Large intestine (tissue), 3 donors: ENCODE measurements around the gene CLDN7. TPM values are rescaled to one million over a fixed set of nuclear protein-coding genes. Genes with fewer than 3 reads are reported as not detected.
A peak's percentile ranks its signal among the peaks of the same experiment; 100 is the strongest.

Source experiments
- DNase-seq, 2 donors: peaks; one replicate each; pipeline versions ENCODE4 v3.0.0 to v3.0.0-alpha.2; 2013
- H3K27ac ChIP-seq: one replicate; pipeline ENCODE4 v1.5.1; 2013; ENCODE audit warnings: low read length
- H3K27me3 ChIP-seq: 2 replicates; pipeline ENCODE4 v1.6.1; 2013; ENCODE audit warnings: low read length; ENCODE audit not compliant: control insufficient read depth, insufficient read depth
- H3K36me3 ChIP-seq: 2 replicates; pipeline ENCODE4 v1.6.1; 2013; ENCODE audit warnings: low read length; ENCODE audit not compliant: control insufficient read depth, insufficient read depth
- H3K4me1 ChIP-seq: one replicate; pipeline ENCODE4 v1.6.1; 2013; ENCODE audit warnings: low read length; ENCODE audit not compliant: control insufficient read depth, insufficient read depth
- H3K4me3 ChIP-seq: one replicate; pipeline ENCODE4 v1.5.1; 2013; ENCODE audit warnings: low read length
- H3K9me3 ChIP-seq: one replicate; pipeline ENCODE4 v1.6.1; 2013; ENCODE audit warnings: mild to moderate bottlenecking, low read depth, low read length, moderate library complexity; ENCODE audit not compliant: control insufficient read depth
- WGBS: methylation state at CpG from one replicate; pipeline ENCODE4 v1.1.5; 2013; ENCODE audit warnings: low lambda C conversion rate; ENCODE audit not compliant: insufficient coverage; 5-methylcytosine and 5-hydroxymethylcytosine counted together
- polyA plus RNA-seq: library from polyadenylated mRNA; unstranded; fragments of 120-200 nt; gene quantifications from one replicate; pipeline ENCODE4 v1.2.1, GENCODE V29; 2013

Gene CLDN7
- polyA plus RNA-seq, 1 donor = 250 TPM

- Histone ChIP-seq H3K4me1 (peaks cover 15% of the 10 kb centered on the region), H3K27ac (no peak overlapping the region), H3K9me3 (peaks cover 2% of the 10 kb centered on the region), H3K36me3 (peaks cover 87% of the 10 kb centered on the region), H3K27me3 (no peaks in the 10 kb centered on the region), H3K4me3 (no peak overlapping the region)
- WGBS = no CpG with 5 or more reads among the region's 15 CpGs
- no peak for DNase-seq
Observed at GRCh38 chr17:7224661-7225111, 37.6 kb downstream of the CLDN7 start.

- peaks cover 17% of the 10 kb centered on the region for H3K4me1 ChIP-seq
- H3K27me3 ChIP-seq = no peaks in the 10 kb centered on the region
- peaks cover 81% of the 10 kb centered on the region for H3K36me3 ChIP-seq
- H3K4me3 ChIP-seq = no peak overlapping the region
- WGBS = no CpG with 5 or more reads among the region's 10 CpGs
- H3K9me3 ChIP-seq = peaks cover 2% of the 10 kb centered on the region
- H3K27ac ChIP-seq = no peak overlapping the region
- DNase-seq = no peak
Observed at GRCh38 chr17:7224110-7224509, 38.2 kb downstream of the CLDN7 start.

GRCh38 chr17:7223375-7223774 lies 38.9 kb downstream of the CLDN7 start:
- Histone ChIP-seq H3K27me3 (no peaks in the 10 kb centered on the region), H3K4me1 (peaks cover 20% of the 10 kb centered on the region), H3K27ac (no peak overlapping the region), H3K36me3 (peaks cover 74% of the 10 kb centered on the region), H3K4me3 (no peak overlapping the region), H3K9me3 (no peaks in the 10 kb centered on the region)
- no CpG with 5 or more reads among the region's 4 CpGs for WGBS
- no peak for DNase-seq

DNA sequence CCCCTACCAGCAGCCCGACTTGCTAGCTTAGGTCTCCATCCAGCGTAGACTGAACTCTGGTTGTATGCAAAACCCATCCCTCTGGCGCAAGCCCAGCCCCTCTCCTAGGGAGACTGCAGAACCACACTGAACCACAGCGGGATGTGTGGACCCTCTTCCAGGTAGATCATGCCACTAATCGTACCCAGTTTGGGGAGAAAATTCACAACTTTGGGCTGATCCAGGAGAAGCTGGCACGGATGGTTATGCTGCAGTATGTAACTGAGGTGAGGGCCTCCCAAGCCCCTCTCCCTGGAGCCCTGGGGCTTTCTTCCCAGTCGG lies 39.3 kb downstream of the CLDN7 start:
- Histone ChIP-seq H3K9me3 (no peaks in the 10 kb centered on the region), H3K36me3 (peaks cover 69% of the 10 kb centered on the region), H3K27ac (no peak overlapping the region), H3K4me3 (no peak overlapping the region), H3K27me3 (peaks cover 3% of the 10 kb centered on the region), H3K4me1 (peaks cover 25% of the 10 kb centered on the region)
- DNase-seq = no peak
- WGBS = no CpG with 5 or more reads among the region's 7 CpGs

DNA sequence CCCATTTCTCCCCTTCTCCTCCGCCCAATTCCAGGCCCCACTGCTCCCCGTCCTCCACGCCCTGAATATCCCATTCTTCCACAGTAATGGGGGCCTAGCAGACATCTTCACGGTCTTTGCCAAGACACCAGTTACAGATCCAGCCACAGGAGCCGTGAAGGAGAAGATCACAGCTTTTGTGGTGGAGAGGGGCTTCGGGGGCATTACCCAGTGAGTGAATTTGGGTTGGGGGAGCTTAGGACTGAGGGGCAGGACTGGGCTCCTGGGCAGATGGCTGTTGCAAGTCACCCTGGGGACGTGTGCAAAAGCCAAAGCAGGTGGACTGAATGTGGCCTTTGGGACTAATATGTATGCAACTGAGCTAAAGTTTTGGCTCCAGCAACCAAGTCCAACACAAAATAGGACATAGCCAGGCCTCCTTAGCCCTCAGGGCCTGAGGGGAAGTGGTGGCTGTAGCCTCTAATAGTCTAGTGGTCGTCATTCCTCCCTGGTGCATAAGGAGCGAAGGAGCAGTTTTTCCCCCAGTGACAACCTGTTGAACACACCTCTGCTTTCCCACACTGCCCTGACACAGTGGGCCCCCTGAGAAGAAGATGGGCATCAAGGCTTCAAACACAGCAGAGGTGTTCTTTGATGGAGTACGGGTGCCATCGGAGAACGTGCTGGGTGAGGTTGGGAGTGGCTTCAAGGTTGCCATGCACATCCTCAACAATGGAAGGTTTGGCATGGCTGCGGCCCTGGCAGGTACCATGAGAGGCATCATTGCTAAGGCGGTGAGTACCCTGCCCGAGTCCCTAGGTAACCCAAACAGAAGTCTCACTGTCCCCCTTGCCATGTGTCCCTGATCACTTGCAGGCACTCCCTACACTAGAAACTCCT lies 39.9 kb downstream of the CLDN7 start:
- Histone ChIP-seq H3K4me3 (no peak overlapping the region), H3K4me1 (peaks cover 28% of the 10 kb centered on the region), H3K27me3 (peaks cover 7% of the 10 kb centered on the region), H3K36me3 (peaks cover 63% of the 10 kb centered on the region), H3K27ac (no peak overlapping the region), H3K9me3 (no peaks in the 10 kb centered on the region)
- no peak for DNase-seq
- WGBS = no CpG with 5 or more reads among the region's 15 CpGs

DNA sequence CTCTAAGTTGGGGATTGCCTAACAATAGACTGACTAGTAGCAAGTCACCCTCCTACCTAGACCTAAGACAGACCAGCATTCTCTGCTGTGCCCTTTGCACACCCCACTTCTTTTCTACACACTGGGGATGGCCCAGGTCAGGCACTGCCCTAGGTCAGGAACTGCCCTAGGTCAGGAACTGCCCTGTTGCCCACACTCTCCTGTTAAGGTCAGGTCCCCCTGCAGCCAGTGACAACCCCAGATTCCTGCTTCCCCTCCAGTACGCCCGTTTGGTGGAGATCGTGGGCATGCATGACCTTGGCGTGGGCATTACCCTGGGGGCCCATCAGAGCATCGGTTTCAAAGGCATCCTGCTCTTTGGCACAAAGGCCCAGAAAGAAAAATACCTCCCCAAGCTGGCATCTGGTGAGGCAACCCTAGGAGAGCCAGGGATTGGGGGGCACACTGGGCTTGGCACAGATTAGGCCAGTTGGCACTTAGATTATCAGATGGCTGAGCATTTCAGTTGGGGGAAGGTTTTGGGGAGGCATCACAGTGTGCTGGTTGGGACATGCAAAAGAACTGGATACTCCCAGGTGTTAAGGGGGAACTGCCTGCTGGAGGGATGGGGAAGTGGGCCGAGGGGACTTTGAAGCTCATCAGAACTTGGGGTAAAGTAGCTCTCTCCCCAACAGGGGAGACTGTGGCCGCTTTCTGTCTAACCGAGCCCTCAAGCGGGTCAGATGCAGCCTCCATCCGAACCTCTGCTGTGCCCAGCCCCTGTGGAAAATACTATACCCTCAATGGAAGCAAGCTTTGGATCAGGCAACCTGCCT lies 40.8 kb downstream of the CLDN7 start:
- DNase-seq = no peak
- Histone ChIP-seq H3K27me3 (peaks cover 13% of the 10 kb centered on the region), H3K9me3 (no peaks in the 10 kb centered on the region), H3K4me3 (no peak overlapping the region), H3K36me3 (peaks cover 55% of the 10 kb centered on the region), H3K27ac (peak overlapping the region; percentile 90), H3K4me1 (peaks cover 28% of the 10 kb centered on the region)
- no CpG with 5 or more reads among the region's 10 CpGs for WGBS

GRCh38 chr17:7220593-7221277 lies 41.5 kb downstream of the CLDN7 start:
- peaks cover 28% of the 10 kb centered on the region for H3K4me1 ChIP-seq
- H3K27ac ChIP-seq = peak overlapping the region; percentile 90
- H3K36me3 ChIP-seq = peaks cover 47% of the 10 kb centered on the region
- DNase-seq = peak; percentile 61 to 74
- peaks cover 18% of the 10 kb centered on the region for H3K27me3 ChIP-seq
- peak overlapping the region; percentile 85 for H3K4me3 ChIP-seq
- H3K9me3 ChIP-seq = no peaks in the 10 kb centered on the region
- no CpG with 5 or more reads among the region's 11 CpGs for WGBS

- Histone ChIP-seq H3K36me3 (peaks cover 40% of the 10 kb centered on the region), H3K4me3 (peak within 1 kb of the TSS; percentile 85), H3K27ac (peak within 1 kb of the TSS; percentile 90), H3K9me3 (no peaks in the 10 kb centered on the region), H3K4me1 (peaks cover 31% of the 10 kb centered on the region), H3K27me3 (peaks cover 24% of the 10 kb centered on the region)
- no CpG with 5 or more reads among the region's 63 CpGs for WGBS
- DNase-seq = peak; percentile 86 to 90
Observed at GRCh38 chr17:7219812-7220592, 42.3 kb downstream of the CLDN7 start, which contains the start of the genes ACADVL and DLG4. ACADVL (plus strand) TSS chr17:7219938; CDS start chr17:7219985, 47 bp downstream. DLG4 (minus strand) TSS chr17:7219836.

DNA sequence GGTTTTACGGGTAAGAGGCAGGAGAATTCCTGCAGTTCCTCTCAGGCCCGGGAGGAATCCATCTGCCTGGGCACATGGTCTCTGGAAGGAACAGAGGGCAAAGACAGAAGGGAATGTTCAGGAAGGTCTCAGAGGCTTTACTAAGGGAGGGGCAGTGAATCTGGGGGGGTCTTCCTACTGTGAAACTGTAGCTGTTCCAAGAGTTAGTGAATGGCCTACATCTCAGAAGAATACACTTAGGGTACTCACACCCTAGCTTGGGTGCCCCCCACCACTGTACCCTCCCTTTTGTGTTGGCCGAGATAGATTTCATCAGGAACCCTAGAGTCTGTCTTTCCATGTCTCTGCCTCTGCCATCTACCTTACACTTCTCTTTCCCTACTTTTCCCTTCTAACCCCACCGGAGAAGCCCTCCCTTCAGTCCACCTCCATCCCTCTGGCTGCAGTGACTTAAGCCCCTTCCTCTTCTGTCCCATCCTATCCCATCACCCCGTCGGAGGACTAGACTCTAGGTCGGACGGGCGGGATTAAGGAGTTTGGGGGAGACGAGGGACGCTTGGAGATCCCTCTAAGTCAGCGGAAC lies 43.0 kb downstream of the CLDN7 start:
- peaks cover 24% of the 10 kb centered on the region for H3K27me3 ChIP-seq
- no peaks in the 10 kb centered on the region for H3K9me3 ChIP-seq
- DNase-seq = no peak
- H3K36me3 ChIP-seq = peaks cover 33% of the 10 kb centered on the region
- 75% methylated on average over 4 of the region's 12 CpGs for WGBS
- peak overlapping the region; percentile 85 for H3K4me3 ChIP-seq
- H3K27ac ChIP-seq = peak overlapping the region; percentile 90
- peaks cover 38% of the 10 kb centered on the region for H3K4me1 ChIP-seq
